GM19193 (cell line): Measurements from ENCODE around the gene KCNA2.

Experiments used
- POLR2A ChIP-seq: IDR thresholded peaks from 4 replicates; pipeline ENCODE4 v1.6.1; 2011; ENCODE audit not compliant: insufficient read depth, insufficient read length; ENCODE audit errors: extremely low read depth

The KCNA2 gene

DNA sequence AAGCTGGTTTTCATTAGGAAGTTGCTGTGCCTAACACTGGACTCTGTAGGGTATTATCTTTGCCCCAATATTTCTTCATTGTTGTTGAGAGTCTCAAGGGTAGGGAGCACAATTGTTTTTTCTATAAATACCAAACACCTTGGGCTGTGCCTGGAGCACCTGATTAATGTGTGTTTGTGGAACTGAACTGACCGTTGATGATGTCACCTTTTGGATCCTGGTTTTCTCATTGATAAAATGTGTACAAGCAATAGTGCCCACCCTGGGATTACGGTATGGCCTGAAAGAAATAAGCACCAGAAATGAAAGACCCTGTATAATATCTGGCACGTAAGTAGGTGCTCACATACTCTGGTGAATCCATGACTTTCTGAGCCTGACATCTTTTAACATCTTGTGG, 39.3 kb downstream of the KCNA2 start:
- TF ChIP-seq POLR2A: no peak

DNA sequence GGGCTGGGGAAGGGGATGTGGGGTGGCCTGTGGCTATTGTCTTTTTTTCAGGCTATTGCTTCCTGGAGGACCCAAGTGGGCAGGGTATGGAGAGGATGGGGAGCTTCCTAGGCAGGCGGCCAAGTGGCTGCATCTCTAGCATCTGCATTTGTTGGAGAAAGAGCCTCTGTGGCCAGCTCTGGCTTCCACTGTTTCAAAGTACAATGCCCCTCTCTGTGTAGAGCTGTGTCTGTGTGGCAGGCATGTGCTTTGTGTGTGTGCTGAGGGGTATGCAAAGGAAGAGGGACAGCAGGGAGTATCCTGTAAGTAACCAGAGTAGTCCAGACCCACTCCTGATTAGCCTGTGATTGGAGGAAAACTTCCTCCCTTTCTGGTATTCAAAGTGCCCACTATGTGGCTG, 40.6 kb downstream of the KCNA2 start:
- TF ChIP-seq POLR2A: no peak

DNA sequence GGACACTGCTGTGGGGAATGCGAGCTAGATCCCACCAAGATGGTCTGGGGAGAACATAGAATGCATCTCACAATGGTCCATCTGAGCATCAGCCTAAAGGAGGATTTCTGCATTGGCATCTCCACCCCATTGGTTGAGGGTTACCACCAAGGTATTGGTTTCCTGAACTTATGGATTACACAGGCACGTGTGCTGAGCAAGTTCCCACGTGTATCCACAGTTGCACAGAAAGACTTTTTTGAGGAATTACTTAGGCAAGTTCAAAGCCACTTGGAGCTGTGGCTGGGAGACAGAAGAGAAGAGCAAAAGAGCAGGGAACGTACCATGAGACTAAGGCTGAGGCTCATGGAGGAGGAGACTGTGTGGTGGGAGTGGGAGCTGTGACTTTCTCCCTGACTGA, 43.1 kb downstream of the KCNA2 start:
- no peak for TF ChIP-seq POLR2A

DNA sequence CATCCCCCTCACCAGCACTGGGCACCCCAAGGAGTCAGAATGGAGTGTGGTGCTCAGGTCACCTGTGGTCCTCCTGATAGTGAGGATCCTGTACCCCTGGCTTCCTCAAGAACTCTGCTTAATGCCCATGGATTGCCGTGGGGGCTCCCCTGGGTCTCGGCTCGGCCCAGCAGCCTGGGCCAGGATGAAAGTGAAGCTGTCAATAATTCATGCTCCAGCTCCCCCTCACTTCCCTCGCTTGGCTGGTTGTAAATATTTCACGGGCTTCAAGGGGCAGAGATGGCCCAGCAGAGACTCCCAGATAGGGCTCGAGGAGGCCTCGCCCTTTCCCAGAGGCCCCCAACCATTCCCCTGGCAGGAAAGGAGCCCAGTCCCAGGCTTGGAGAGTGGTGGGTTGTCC, 44.6 kb downstream of the KCNA2 start:
- no peak for TF ChIP-seq POLR2A

DNA sequence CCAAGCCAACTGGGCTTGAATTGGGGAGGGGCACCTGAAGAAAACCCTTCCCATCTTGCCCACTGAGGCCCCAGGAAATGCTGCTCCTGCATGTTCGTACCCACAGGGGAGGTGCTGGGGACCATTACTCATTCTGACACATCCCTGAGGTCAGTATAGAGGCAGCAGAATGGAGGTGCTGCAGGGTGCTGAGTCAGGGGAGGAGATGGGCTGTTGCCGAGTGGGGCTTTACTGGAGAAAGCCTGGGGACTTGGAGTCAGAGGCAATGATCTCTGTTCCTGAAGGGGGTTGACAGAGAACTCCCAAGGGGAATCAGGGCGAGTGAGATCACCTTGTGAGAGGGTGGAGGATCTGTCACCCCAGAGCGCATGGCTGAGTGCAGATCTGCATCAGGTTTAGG, 47.0 kb downstream of the KCNA2 start:
- TF ChIP-seq POLR2A: no peak

DNA sequence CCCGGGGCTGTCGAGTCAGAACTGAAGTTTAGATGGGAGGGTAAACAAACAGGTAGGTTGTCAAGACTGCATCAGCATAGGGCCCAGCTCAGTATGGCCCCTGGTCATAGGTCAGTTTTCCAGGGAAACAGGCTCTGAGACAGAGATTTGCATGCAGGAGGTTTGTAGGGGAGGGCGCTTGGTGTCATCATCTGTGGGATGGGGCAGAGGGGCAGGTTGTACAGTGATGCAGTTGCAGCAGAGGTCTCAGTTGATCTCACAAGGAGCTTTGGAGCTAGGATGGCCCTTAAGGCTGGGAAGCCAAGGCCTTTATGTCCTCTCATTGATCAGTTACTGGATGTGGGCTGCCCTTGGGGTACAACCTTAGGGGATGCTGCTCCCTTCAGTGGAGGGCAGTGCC, 48.7 kb downstream of the KCNA2 start:
- no peak for TF ChIP-seq POLR2A

DNA sequence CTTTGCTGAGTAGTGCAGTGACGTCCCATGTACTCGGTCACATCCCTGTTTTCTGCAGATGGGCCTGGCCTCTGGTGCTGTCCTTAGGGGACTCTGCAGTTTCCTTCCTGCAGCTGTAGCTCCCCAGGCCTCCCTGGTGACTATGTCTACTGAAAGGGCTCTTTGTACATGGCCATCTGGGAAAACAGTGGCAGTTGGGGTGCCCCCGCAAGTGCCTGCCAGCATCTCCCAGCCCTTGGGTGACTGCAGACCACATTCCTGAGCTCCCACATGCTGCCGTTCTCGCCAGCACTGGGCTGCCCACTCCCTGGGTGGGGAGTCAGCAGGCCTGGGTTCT, 49.7 kb downstream of the KCNA2 start:
- no peak for TF ChIP-seq POLR2A

DNA sequence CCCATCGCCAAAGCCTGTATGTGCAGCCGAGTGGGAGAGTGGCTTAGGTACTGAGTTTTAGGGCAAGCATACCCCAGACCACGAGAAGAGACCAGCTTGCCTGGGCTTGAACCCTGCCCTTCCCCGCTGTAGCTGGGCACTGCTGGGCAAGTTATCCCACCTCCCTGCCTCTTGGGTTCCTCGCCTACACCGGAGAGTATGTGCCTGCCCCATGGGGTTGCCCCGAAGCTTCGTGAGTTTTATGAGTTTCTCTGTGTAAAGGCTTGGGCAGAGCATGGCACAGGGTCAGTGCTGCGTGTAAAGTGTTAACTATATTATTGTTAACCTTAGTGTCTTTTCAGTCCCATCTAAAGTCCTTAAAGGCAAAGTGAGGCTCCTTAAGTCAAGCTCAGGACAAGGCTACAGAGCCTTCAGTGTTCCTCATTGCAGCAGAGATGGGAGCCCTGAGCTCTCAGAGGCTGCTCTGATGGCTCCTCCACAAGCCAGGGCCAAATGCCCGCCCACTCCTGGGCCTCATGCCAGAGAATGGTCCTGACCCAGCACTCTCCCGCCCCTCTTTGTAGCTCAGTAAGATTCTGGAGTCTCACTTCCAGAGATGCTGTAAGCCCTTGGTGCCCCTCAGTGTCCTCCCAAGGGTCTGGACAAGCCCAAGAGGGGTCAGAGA, 50.2 kb downstream of the KCNA2 start:
- no peak for TF ChIP-seq POLR2A

DNA sequence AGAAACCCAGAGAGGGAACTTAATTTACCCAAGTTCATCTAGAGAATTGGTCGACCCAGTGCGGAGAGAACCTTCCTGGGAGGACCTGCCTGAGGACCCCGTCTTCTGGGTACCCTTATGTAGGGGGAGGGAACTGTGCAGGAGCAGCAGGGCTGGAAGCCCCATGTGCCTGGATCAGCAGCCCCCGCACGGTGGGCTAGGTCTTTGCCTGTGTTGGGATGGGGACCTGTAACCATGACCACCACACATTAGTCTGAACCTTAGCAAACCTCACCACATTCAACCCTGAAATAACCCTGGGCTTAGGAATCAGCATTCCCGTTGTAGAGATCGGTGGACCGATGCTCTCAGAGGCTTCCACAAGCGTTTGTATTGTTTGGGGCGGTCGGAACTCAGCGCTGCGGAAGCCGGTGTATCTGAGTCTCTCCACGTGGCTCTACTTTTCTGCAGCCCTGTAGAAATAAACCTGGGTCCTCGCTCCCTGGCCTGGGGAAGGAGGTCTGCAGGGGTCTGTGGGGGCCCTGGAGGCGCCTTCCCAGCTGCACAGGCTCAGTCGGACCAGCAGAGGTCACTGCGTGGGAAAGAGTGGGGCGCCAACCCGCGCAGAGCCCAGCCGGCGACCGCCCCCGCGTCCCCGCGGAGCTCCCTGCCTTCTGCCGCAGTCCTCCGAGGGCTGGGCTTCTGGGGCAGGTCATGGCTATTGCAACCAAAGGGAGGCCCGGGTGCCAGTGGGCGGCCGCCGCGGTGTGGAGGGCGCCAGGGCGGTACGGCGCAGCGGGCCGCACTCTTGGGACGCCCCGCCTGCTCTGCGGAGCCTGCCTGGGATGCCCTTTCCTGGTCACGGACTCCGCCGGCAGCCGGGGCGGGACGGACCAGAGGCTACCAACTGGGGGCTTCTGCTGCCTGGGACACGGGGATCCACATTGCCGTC, 51.0 kb downstream of the KCNA2 start:
- TF ChIP-seq POLR2A: no peak

DNA sequence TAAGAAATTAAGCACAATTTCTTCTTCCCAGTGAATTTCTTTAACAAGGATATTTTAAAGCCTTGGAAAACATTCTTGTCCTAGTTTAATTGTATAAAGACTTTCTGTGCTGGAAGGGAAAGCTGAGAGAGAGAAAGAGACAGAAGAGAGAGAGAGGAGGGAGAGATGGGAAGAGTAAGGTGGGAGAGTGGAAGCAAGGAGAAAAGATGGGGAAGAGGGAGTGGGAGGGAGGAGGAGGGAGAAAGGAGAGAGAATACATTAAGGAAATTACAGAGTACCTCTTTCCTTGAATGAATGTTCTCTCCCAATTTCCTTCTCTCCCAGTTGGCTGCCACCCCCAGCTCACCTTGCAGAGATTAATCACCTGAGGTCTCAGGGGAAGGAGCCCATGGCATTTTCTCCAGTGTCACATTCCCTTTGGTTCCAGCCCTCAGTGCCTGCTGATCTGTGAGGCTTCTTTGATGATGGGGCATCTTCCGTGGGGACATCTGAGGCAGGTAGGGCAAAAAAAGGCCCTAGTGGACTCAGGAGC, 54.8 kb downstream of the KCNA2 start:
- no peak for TF ChIP-seq POLR2A

DNA sequence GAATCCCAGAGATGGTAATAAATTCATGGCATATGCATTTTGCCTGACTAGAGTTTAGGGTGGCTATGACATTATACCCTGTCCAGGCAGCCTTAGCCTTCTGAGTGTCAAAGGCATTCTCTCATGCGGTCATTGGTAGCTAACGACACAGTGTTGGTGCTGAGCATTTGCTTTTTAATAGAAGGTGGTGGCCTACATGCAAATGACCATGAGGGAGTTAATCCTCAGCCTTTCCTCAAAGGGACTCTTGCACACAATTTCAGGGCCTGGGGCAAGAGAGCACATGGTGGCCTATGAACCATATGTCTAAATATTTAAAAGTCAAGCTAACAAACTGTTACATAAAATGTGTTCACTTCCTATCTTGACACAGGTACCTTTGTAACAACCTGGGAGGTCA, 56.3 kb downstream of the KCNA2 start:
- TF ChIP-seq POLR2A: no peak

DNA sequence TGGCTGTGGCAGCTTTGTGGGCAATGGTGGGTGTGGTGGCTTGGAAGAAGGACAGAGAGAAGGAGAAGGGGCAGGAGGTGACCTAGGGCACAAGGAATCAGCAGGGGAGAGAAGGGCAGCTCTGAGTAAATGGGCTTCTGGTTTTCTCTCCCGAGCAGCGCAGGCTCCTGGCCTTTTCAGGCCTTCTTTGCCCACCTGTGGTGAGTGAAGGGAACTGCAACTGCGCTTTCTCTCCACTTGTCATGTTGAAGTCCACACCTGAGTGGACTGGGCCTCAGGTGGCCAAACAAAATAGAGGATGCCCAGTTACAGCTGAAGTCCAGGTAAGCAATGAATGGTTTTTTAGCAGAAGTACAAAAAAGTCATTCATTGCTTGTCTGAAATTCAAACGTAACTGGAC, 57.8 kb downstream of the KCNA2 start:
- TF ChIP-seq POLR2A: no peak

DNA sequence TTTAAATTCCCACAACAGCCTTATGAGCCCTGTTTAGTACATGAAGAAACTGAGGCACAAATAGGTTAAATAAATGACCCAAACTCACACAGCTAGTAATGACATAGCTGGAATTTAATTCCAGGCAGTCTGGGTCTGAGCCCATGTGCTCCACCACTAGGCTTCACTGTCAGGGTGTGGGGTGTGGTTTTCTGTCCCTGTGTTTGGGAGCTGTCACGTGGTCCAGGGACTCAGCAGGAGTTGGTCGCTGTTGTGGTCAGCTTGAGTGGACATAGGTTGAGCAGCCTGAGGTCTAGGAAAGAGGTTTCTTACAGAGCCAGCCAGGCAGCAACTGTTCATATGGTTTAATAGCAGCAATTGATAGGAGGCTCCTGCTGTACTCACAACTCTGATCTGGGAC, 59.1 kb downstream of the KCNA2 start:
- TF ChIP-seq POLR2A: no peak

DNA sequence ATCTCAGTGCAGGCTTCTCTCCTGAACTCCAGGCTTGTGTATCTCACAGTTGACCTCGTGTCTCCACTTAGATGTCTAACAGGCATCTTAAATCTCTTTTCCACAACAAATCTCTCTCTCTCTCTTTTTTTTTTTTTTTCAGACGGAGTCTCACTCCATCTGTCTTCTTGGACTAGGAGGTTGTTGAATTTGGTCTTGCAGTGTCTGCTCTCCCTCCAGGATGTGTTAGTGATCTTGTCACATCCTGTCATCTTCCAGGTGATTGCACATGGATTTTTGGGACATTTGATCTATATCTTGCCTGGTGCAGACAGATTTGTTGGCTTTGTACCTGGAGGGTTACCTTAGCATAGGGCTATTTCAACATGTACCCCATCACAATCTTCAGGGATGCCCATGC, 60.7 kb downstream of the KCNA2 start:
- TF ChIP-seq POLR2A: no peak

DNA sequence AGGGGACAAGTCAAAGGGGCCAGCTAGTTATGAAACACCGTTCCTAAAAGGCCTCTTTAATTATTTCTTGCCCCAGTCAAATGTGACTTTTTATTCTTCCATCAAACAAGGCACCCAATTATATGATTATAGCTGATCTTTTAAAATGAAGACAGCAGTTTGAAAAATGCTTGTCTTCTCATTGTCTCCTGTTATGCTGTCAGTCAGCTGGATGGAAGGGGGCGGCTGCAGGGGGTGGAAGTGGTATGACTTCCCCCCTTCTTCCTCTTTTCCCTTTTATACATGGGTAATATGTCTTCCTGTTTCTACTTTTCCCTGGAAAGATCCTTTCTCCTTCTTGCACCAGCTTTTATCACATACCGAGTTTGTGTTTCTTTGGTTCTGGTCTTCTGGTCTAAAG, 61.4 kb downstream of the KCNA2 start:
- TF ChIP-seq POLR2A: no peak
